Suppressor macrophage treated with lipopolysaccharide for 4 hours (primary cell): ENCODE data around the gene CCDC40.
"Not testable (repeated sequence)": the region's sequence is repeated elsewhere in the genome, so short reads cannot be mapped to it uniquely, and the experiment has no call there.

Experiments
- DNase-seq: peaks from one replicate; pipeline ENCODE4 v3.0.0-alpha.2; 2020

Gene CCDC40

DNA sequence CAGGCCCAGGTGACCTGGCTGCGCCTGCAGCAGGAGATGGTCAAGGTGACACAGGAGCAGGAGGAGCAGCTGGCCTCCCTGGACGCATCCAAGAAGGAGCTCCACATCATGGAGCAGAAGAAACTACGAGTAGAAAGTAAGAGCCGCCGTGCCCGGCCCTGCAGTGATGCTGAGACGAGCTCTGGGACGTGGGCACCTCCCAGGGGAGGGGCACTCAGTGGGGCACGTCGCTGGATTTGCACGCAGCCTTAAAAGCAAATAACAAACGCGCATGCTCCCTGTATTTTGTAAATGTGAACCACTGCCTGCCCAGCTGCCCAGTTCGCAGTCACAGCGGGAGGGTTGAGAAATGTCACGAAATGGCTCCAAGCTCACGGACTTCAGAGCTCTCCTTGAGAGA lies 49.6 kb downstream of the CCDC40 start:
- no peak for DNase-seq

DNA sequence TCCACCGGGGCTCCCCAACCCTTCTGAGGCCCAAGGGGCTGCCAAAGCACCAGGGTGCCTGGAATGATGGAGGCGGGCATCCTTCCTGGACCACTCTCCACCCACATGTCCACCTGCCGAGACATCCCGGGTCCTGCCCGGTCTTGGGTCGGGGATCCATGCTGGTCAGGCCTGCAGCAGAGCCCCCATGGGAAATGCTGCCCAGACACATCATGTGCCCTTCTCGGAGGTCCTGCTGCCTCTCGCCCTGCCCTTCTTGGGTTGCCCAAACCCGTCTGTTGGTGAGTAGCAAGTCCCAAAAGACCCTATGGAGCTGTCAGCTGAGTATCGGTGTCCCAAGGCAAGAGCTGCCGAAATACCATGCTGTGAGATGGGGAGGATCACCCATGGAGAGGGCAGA lies 50.2 kb downstream of the CCDC40 start:
- no peak for DNase-seq

GRCh38 chr17:80087346-80088265 lies 51.2 kb downstream of the CCDC40 start:
- no peak for DNase-seq

DNA sequence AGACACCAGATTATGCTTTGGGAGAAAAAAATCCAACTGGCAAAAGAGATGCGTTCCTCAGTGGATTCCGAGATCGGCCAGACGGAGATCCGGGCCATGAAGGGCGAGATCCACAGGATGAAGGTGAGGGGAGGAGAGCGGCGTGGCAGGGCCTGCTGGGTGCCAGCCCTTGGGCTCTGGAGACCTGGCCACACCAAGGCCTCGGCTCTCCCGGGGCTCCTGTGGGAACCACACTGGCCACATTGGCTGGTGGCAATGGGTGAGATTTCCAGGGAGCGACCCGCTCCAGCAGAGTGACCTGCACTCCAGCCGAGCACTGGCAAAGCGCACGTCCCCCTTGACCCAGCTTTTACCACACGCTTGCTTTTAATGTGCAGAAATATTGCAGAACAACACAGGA lies 53.3 kb downstream of the CCDC40 start:
- no peak for DNase-seq

- DNase-seq, result not testable (repeated sequence)
Observed at GRCh38 chr17:80090164-80090563, 53.7 kb downstream of the CCDC40 start.

- peak; percentile 29 for DNase-seq
Observed at GRCh38 chr17:80091376-80091775, 54.9 kb downstream of the CCDC40 start.

- DNase-seq, result peak; percentile 94
Observed at GRCh38 chr17:80092959-80093358, 56.5 kb downstream of the CCDC40 start.

GRCh38 chr17:80095038-80095843 lies 58.8 kb downstream of the CCDC40 start:
- no peak for DNase-seq

GRCh38 chr17:80095844-80096475 lies 59.5 kb downstream of the CCDC40 start:
- no peak for DNase-seq

- DNase-seq, result no peak
Observed at GRCh38 chr17:80096561-80097021, 60.1 kb downstream of the CCDC40 start.

- no peak for DNase-seq
Observed at GRCh38 chr17:80097127-80097621, 60.7 kb downstream of the CCDC40 start.

GRCh38 chr17:80097844-80098691 lies 61.6 kb downstream of the CCDC40 start:
- no peak for DNase-seq

GRCh38 chr17:80099291-80100034 lies 63.0 kb downstream of the CCDC40 start:
- no peak for DNase-seq

- DNase-seq, result no peak
Observed at GRCh38 chr17:80100035-80100323, 63.5 kb downstream of the CCDC40 start.

- DNase-seq, result peak; percentile 95
Observed at GRCh38 chr17:80101011-80101945, 64.8 kb downstream of the CCDC40 start, which contains the start of gene GAA. Gene GAA (plus strand): TSS chr17:80101581. CDS start chr17:80104587, 3,006 bp downstream.

DNA sequence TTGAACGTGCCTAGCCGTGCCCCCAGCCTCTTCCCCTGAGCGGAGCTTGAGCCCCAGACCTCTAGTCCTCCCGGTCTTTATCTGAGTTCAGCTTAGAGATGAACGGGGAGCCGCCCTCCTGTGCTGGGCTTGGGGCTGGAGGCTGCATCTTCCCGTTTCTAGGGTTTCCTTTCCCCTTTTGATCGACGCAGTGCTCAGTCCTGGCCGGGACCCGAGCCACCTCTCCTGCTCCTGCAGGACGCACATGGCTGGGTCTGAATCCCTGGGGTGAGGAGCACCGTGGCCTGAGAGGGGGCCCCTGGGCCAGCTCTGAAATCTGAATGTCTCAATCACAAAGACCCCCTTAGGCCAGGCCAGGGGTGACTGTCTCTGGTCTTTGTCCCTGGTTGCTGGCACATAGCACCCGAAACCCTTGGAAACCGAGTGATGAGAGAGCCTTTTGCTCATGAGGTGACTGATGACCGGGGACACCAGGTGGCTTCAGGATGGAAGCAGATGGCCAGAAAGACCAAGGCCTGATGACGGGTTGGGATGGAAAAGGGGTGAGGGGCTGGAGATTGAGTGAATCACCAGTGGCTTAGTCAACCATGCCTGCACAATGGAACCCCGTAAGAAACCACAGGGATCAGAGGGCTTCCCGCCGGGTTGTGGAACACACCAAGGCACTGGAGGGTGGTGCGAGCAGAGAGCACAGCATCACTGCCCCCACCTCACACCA lies 65.7 kb downstream of the CCDC40 start:
- DNase-seq, result peak; percentile 65

DNA sequence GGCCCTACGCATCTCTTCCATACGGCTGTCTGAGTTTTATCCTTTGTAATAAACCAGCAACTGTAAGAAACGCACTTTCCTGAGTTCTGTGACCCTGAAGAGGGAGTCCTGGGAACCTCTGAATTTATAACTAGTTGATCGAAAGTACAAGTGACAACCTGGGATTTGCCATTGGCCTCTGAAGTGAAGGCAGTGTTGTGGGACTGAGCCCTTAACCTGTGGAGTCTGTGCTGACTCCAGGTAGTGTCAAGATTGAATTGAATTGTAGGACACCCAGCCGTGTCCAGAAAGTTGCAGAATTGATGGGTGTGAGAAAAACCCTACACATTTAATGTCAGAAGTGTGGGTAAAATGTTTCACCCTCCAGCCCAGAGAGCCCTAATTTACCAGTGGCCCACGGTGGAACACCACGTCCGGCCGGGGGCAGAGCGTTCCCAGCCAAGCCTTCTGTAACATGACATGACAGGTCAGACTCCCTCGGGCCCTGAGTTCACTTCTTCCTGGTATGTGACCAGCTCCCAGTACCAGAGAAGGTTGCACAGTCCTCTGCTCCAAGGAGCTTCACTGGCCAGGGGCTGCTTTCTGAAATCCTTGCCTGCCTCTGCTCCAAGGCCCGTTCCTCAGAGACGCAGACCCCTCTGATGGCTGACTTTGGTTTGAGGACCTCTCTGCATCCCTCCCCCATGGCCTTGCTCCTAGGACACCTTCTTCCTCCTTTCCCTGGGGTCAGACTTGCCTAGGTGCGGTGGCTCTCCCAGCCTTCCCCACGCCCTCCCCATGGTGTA lies 66.4 kb downstream of the CCDC40 start:
- DNase-seq, result no peak

- DNase-seq, result no peak
Observed at GRCh38 chr17:80103449-80104085, 67.1 kb downstream of the CCDC40 start.
